RWPE2 (cell line): ENCODE data around the gene DSC3.

Experiments
- ATAC-seq: fragments of 200-7000 bp; cut with Tn5 transposase; 3 replicates; pipeline ENCODE4 v1.9.1; 2021; ENCODE audit warnings: low read depth
- DNase-seq: peaks from one replicate; pipeline ENCODE4 v3.0.0-alpha.2; 2020; ENCODE audit warnings: low spot score
- H3K27ac ChIP-seq: fragments of 450-650 bp; 2 replicates; pipeline ENCODE4 v1.5.1; 2017; ENCODE audit warnings: mild to moderate bottlenecking; ENCODE audit not compliant: poor library complexity, severe bottlenecking
- H3K27me3 ChIP-seq: fragments of 250-450 bp; sonication (Bioruptor Pico); 2 replicates; pipeline ENCODE4 v1.5.1; 2021; ENCODE audit warnings: mild to moderate bottlenecking, moderate library complexity; ENCODE audit not compliant: insufficient read depth, poor library complexity, severe bottlenecking
- H3K36me3 ChIP-seq: fragments of 250-450 bp; sonication (Bioruptor Pico); 2 replicates; pipeline ENCODE4 v1.5.1; 2020; ENCODE audit warnings: low read depth, mild to moderate bottlenecking, moderate library complexity
- H3K4me1 ChIP-seq: fragments of 250-450 bp; sonication (Bioruptor Pico); 2 replicates; pipeline ENCODE4 v1.5.1; 2021; ENCODE audit warnings: mild to moderate bottlenecking, moderate library complexity; ENCODE audit not compliant: insufficient read depth, poor library complexity, severe bottlenecking
- H3K4me3 ChIP-seq: fragments of 250-450 bp; sonication (Bioruptor Pico); 2 replicates; pipeline ENCODE4 v1.5.1; 2021; ENCODE audit warnings: mild to moderate bottlenecking, moderate library complexity; ENCODE audit not compliant: severe bottlenecking
- H3K9me3 ChIP-seq: fragments of 250-450 bp; sonication (Bioruptor Pico); 2 replicates; pipeline ENCODE4 v1.5.1; 2021; ENCODE audit warnings: mild to moderate bottlenecking, moderate library complexity; ENCODE audit not compliant: severe bottlenecking
- CTCF ChIP-seq: fragments of 450-650 bp; IDR thresholded peaks from one replicate; pipeline ENCODE4 v1.5.1; 2017; ENCODE audit warnings: mild to moderate bottlenecking, moderate library complexity; ENCODE audit not compliant: poor library complexity, severe bottlenecking

The DSC3 gene

GRCh38 chr18:31072175-31072574 is 29.6 kb upstream of the DSC3 start:
- Histone ChIP-seq H3K4me1 (peaks cover 7% of the 10 kb centered on the region), H3K9me3 (no peaks in the 10 kb centered on the region), H3K27me3 (no peaks in the 10 kb centered on the region), H3K27ac (no peak overlapping the region), H3K4me3 (no peak overlapping the region), H3K36me3 (peaks cover 9% of the 10 kb centered on the region; the same call in 1 of the 2 replicates)
- TF ChIP-seq CTCF = no peak
- DNase-seq (no peak), ATAC-seq (no peak)

DNA sequence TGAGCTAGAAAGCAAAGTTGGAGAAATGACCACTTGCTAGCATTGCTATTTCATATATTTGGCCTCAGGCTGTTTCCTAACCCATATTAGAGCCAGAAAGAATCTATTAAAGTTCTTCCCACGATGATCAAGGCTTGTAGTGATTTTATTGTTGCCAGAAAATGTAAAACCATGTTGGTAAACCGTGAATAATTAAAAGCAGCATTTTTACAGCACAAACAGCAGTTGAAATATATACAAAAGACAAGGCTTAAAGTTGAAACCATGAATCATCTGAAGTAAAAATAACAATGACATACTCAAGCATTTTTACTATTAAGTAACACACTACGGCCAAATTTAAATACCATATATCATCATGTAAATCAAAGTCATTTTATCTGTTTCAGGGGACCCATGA is 27.7 kb upstream of the DSC3 start:
- peaks cover 7% of the 10 kb centered on the region for H3K4me1 ChIP-seq
- H3K9me3 ChIP-seq = no peaks in the 10 kb centered on the region
- no peak for TF ChIP-seq CTCF
- no peak overlapping the region for H3K27ac ChIP-seq
- no peak for DNase-seq
- peaks cover 9% of the 10 kb centered on the region; the same call in 1 of the 2 replicates for H3K36me3 ChIP-seq
- no peak overlapping the region for H3K4me3 ChIP-seq
- no peak for ATAC-seq
- H3K27me3 ChIP-seq = no peaks in the 10 kb centered on the region

GRCh38 chr18:31066266-31066665 is 23.7 kb upstream of the DSC3 start:
- H3K4me1 ChIP-seq = peaks cover 12% of the 10 kb centered on the region
- no peaks in the 10 kb centered on the region for H3K27me3 ChIP-seq
- ATAC-seq (no peak), DNase-seq (no peak)
- no peak overlapping the region for H3K4me3 ChIP-seq
- no peaks in the 10 kb centered on the region for H3K9me3 ChIP-seq
- no peak overlapping the region for H3K27ac ChIP-seq
- TF ChIP-seq CTCF = no peak
- H3K36me3 ChIP-seq = peaks cover 9% of the 10 kb centered on the region; the same call in 1 of the 2 replicates

- Histone ChIP-seq H3K27me3 (no peaks in the 10 kb centered on the region), H3K27ac (no peak overlapping the region), H3K9me3 (no peaks in the 10 kb centered on the region), H3K36me3 (peaks cover 5% of the 10 kb centered on the region; the same call in 1 of the 2 replicates), H3K4me1 (peaks cover 8% of the 10 kb centered on the region), H3K4me3 (no peak overlapping the region)
- no peak for TF ChIP-seq CTCF
- no peak for ATAC-seq
- DNase-seq = no peak
Measured at GRCh38 chr18:31065036-31065773, 22.7 kb upstream of the DSC3 start.

GRCh38 chr18:31064130-31064529 is 21.6 kb upstream of the DSC3 start:
- ATAC-seq = peak; percentile 94
- TF ChIP-seq CTCF = no peak
- Histone ChIP-seq H3K27ac (no peak overlapping the region), H3K4me3 (no peak overlapping the region), H3K9me3 (no peaks in the 10 kb centered on the region), H3K27me3 (no peaks in the 10 kb centered on the region), H3K4me1 (peaks cover 5% of the 10 kb centered on the region), H3K36me3 (no peaks in the 10 kb centered on the region)
- no peak for DNase-seq
